Stimulated activated memory B cell treated with anti-CD40 and anti-IgM and Interleukin-4, amounts not matched to agents 10 μg/mL and 1 μg/mL and 100 μg/mL, for 72 hours (primary cell): ENCODE results near the gene C19orf18.
"Not testable (repeated sequence)": the region's sequence is repeated elsewhere in the genome, so short reads cannot be mapped to it uniquely, and the experiment has no call there.

ENCODE experiments used
- ATAC-seq: fragments of 150-1000 bp; cut with Tn5 transposase; 2 replicates; pipeline ENCODE4 v1.10.0; 2021
- H3K27ac Mint-ChIP-seq: one replicate; pipeline ENCODE4 v1.8.0; 2022; ENCODE audit warnings: mild to moderate bottlenecking, mixed read lengths
- H3K27me3 Mint-ChIP-seq: one replicate; pipeline ENCODE4 v1.8.0; 2022; ENCODE audit warnings: mixed read lengths
- H3K36me3 Mint-ChIP-seq: one replicate; pipeline ENCODE4 v1.8.0; 2022; ENCODE audit warnings: mixed read lengths
- H3K4me1 Mint-ChIP-seq: one replicate; pipeline ENCODE4 v1.8.0; 2022; ENCODE audit warnings: mixed read lengths
- H3K4me3 Mint-ChIP-seq: one replicate; pipeline ENCODE4 v1.8.0; 2022; ENCODE audit warnings: mild to moderate bottlenecking, moderate library complexity, mixed read lengths
- H3K9me3 Mint-ChIP-seq: one replicate; pipeline ENCODE4 v1.8.0; 2022; ENCODE audit warnings: mixed read lengths

C19orf18 gene

DNA sequence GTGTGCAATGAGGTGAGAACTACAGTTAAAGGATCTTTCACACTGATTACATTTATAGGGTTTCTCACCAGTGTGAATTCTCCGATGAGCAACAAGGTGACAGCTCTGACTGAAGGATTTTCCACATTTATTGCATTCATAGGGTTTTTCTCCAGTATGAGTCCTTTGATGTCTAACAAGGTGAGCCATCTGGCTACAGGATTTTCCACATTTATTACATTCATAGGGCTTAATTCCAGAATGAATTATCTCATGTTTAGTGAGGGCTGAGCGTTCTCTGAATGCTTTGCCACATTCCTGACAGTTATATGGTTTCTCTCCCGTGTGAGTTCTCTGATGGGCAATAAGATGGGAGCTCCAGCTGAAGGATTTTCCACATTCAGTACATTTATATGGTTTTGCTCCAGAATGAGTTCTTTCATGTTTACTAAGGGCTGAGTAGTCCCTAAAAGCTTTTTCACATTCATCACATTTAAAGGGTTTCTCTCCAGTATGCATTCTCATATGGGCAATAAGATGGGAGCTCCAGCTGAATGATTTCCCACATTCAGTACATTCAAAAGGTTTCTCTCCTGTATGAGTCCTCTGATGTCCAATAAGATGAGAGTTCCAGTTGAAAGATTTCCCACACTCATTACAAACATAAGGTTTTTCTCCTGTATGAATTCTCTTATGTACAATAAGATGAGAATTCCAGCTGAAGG lies 4.4 kb upstream of the C19orf18 start:
- Mint-ChIP-seq H3K36me3 (peaks cover 97% of the 10 kb centered on the region), H3K4me3 (no peak overlapping the region), H3K4me1 (no peaks in the 10 kb centered on the region), H3K27ac (no peak overlapping the region), H3K9me3 (peaks cover 46% of the 10 kb centered on the region), H3K27me3 (no peaks in the 10 kb centered on the region)
- ATAC-seq, result no peak

DNA sequence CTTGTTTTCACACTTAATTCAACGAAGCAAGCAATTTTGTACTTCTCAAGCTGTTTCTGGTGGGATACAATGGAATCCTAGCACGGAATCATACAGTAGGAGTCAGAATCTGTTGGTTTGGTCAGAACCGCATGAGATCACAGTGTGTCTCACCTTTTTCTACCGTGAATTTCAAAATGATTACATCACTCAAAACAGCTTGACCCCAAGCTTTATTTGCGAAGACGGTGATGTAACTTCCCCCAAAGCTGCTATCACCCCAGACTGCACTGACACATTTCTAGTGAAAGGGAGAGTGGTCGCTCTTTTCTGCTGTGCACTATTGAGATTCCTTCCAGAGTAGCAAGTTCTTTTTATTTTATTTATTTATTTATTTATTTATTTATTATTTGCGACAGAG lies 9.6 kb downstream of the C19orf18 start:
- H3K27ac Mint-ChIP-seq, result no peak overlapping the region
- peaks cover 19% of the 10 kb centered on the region for H3K9me3 Mint-ChIP-seq
- no peak for ATAC-seq
- no peaks in the 10 kb centered on the region for H3K4me1 Mint-ChIP-seq
- no peaks in the 10 kb centered on the region for H3K27me3 Mint-ChIP-seq
- no peak overlapping the region for H3K4me3 Mint-ChIP-seq
- peaks cover 46% of the 10 kb centered on the region for H3K36me3 Mint-ChIP-seq

DNA sequence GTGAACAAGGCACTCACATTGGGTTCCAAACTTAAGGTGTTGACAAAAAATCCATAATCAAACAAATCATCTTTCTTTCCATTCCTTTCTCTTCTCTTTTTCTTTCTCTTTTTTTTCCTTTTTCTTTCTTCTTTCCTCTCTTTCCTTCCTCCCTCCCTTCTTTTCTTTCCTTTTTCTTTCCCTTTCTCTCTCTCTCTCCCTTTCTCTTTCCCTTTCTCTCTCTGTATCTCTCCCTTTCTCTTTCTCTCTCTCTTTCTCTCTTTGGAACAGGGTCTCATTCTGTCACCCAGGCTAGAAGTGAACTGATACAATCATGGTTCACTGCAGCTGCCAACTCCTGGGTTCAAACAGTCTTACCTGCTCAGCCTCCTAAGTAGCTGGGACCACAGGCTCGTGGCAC lies 12.5 kb downstream of the C19orf18 start:
- no peaks in the 10 kb centered on the region for H3K4me1 Mint-ChIP-seq
- H3K36me3 Mint-ChIP-seq, result peaks cover 43% of the 10 kb centered on the region
- no peak overlapping the region for H3K27ac Mint-ChIP-seq
- H3K27me3 Mint-ChIP-seq, result no peaks in the 10 kb centered on the region
- no peak for ATAC-seq
- no peak overlapping the region for H3K4me3 Mint-ChIP-seq
- H3K9me3 Mint-ChIP-seq, result peaks cover 13% of the 10 kb centered on the region

DNA sequence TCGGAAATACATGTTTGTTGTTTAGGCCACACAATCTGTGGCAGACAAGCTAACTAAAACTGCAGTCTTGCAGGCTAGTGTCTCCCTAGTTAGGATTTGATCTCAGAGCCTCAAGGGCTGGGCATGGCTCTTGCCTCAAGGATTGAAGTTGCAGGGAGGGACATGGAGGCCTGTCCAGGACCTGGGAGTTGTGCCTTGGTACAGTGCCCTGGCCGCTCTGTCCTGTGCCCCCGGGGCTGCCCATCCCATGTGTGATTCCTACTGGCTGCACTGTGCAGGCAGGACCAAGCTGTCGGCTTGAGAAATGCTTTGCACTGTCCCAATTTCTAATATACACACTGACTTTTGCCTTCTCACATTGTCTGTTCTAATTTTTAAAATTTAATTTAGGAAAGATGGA lies 19.3 kb downstream of the C19orf18 start:
- Mint-ChIP-seq H3K4me1 (no peaks in the 10 kb centered on the region), H3K27me3 (no peaks in the 10 kb centered on the region), H3K36me3 (peaks cover 23% of the 10 kb centered on the region), H3K27ac (no peak overlapping the region), H3K4me3 (no peak overlapping the region), H3K9me3 (peaks cover 19% of the 10 kb centered on the region)
- ATAC-seq, result no peak

DNA sequence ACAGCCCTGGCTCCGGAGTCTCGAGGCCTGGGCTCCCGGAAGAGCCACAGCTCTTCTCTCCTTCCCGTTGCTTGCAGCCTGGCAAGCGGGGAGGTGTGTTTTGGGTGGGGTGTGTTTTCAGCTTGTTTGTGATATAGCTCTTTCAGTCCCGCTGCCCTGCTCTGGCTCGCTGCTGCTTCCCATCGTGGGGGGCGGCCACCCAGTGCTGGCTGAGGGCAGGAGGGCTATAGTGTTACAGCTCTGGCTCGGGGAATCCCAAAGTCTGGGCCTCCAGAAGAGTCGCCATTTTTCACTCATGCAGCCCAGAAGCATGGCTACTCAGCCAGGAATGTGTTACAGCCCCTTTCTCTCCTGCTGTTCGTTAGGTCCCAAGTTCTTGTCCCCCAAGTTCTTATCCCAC lies 24.6 kb downstream of the C19orf18 start:
- Mint-ChIP-seq H3K27ac (no peak overlapping the region), H3K36me3 (peaks cover 19% of the 10 kb centered on the region), H3K4me1 (peaks cover 20% of the 10 kb centered on the region), H3K9me3 (peaks cover 21% of the 10 kb centered on the region), H3K4me3 (no peak overlapping the region), H3K27me3 (no peaks in the 10 kb centered on the region)
- ATAC-seq, result no peak

DNA sequence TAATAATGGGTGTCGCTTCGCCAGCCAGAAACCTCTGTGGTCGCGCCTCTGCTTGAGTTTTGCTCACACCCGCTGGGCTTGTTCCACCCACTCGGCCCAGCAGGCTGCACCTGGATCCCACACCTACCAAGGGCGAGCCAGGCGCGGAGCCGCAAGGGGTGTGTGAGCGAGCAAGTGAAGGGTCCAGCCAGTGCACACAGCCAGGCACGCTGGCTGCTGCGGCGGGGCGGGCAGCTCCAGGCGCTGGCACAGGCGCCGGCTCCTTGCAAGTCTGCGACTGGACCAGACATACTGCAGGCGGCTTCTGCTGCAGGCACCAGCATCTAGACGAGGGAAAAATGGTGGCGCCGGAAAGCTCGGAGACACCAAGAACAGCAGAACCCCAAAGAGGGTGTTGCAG lies 25.0 kb downstream of the C19orf18 start:
- Mint-ChIP-seq H3K36me3 (peaks cover 23% of the 10 kb centered on the region), H3K4me3 (no peak overlapping the region), H3K4me1 (peaks cover 24% of the 10 kb centered on the region), H3K27ac (no peak overlapping the region), H3K27me3 (no peaks in the 10 kb centered on the region), H3K9me3 (peaks cover 22% of the 10 kb centered on the region)
- ATAC-seq, result no peak

DNA sequence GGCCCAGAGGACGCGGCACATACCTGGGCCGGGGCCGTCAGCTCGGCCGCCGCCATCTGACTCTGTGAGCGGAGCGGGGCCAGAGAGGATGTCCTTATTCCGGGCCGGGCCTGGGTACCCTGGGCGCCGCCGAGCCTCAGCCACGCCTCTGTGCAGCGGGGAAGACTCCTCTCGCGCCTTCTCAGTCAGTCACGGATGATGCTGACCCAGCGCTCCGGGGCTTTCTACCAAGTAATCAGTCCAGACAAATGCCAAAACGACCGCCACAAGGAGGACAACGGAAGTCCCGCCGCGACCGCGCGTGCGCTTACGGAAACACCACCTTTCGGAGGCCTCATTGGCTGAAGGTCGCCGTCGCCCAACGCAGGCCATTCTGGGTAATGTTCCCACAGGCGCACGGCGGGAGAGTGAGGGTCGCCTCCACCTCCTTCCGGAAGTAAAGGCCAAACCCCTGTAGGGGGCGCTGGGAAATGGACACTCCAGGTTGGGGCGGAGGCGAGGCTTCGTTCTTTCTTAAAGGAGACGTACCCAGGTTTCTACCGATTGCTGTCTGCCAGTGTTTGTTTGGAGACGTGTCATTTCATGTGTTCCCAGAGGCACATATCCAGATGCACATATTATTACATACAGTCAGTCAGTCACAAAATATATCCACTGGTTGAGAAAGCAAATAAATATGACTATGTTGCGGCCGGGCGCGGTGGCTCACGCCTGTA lies 26.8 kb downstream of the C19orf18 start, which contains the start of gene ZNF256:
TSS of gene ZNF256 (minus strand) at position 288 of the 716 bp plus-strand sequence. CDS start at position 56, 232 bp downstream.
- peaks cover 40% of the 10 kb centered on the region for H3K36me3 Mint-ChIP-seq
- H3K9me3 Mint-ChIP-seq, result peaks cover 34% of the 10 kb centered on the region
- H3K4me1 Mint-ChIP-seq, result peaks cover 34% of the 10 kb centered on the region
- ATAC-seq, result peak; percentile 99
- H3K4me3 Mint-ChIP-seq, result peak within 1 kb of the TSS; percentile 93
- H3K27ac Mint-ChIP-seq, result peak within 1 kb of the TSS; percentile 92
- no peaks in the 10 kb centered on the region for H3K27me3 Mint-ChIP-seq

DNA sequence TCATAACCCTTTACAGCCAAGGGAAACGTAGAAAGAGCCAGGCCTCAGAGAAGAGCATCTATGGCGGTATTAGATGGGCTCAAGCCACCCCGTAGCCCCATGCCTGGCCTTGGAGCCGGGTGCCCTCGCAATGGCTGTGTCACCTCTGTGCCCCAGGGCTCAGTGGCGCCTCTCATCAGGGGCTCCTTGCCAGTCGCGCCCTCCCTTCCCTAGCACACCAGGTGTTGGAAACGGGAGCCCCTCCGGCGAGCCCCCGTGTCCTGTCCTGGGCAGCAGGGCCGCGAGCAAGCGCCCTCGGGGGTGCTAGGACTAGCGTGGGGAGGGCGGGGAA lies 27.3 kb downstream of the C19orf18 start:
- Mint-ChIP-seq H3K9me3 (peaks cover 39% of the 10 kb centered on the region), H3K27me3 (no peaks in the 10 kb centered on the region), H3K4me1 (peaks cover 34% of the 10 kb centered on the region), H3K4me3 (peak overlapping the region; percentile 93), H3K36me3 (peaks cover 45% of the 10 kb centered on the region), H3K27ac (peak overlapping the region; percentile 92)
- no peak for ATAC-seq

DNA sequence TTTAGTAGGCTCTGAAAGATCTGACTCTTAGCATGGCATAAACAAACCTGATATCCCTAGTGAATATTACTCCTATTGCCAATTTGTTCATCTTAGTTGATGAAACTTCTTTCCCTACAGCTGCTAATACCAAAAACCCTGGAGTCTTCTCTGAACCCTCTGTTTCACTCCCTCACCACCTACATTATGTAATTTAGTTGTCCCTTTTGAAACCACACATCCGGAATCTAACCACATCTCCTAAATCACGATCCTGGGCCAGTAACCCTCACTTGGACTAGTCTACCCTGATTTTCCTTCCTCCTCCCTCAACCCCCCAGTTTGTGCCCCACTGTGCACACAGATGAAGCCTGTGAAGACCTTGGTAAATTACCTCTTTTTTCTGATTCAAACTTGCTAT lies 28.0 kb downstream of the C19orf18 start:
- Mint-ChIP-seq H3K27ac (peak overlapping the region; percentile 92), H3K9me3 (peaks cover 44% of the 10 kb centered on the region), H3K4me3 (peak overlapping the region; percentile 93), H3K36me3 (peaks cover 53% of the 10 kb centered on the region), H3K27me3 (no peaks in the 10 kb centered on the region), H3K4me1 (peaks cover 34% of the 10 kb centered on the region)
- ATAC-seq, result no peak

DNA sequence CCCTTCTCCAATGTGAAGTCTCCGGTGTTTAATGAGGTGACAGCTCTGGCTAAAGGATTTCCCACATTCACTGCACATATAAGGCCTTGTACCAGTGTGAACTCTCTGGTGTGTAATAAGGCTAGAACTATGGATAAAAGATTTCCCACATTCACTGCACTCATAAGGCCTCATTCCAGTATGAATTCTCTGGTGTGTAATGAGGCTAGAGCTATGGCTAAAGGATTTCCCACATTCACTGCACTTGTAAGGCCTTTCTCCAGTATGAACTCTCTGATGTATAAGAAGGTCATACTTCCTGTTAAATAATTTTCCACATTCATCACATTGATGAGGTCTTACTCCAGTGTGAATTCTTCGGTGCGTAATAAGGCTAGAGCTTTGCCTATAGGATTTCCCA lies 32.7 kb downstream of the C19orf18 start:
- peaks cover 31% of the 10 kb centered on the region for H3K4me1 Mint-ChIP-seq
- H3K36me3 Mint-ChIP-seq, result peaks cover 96% of the 10 kb centered on the region
- H3K9me3 Mint-ChIP-seq, result peaks cover 47% of the 10 kb centered on the region
- H3K27ac Mint-ChIP-seq, result no peak overlapping the region
- no peak for ATAC-seq
- no peaks in the 10 kb centered on the region for H3K27me3 Mint-ChIP-seq
- H3K4me3 Mint-ChIP-seq, result no peak overlapping the region

DNA sequence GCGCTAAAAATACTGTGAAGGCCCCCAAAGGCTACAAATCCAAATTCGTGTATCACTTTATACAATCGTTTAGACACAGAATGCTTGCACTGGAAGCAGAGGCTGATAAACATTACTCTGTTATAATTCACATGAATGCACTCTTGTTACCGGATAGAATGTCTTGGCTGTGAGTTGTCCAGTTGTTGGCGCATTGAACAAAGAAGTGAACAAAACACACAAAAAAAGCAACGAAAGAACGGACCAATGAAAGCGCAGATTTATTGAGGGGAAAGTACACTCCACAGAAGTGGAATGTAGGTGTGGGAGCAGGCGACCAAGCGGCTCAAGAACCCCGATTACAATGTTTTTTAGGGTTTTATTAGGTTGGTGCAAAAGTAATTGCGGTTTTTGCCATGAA lies 38.6 kb downstream of the C19orf18 start:
- H3K4me3 Mint-ChIP-seq, result no peak overlapping the region
- H3K4me1 Mint-ChIP-seq, result peaks cover 19% of the 10 kb centered on the region
- no peak for ATAC-seq
- H3K27me3 Mint-ChIP-seq, result no peaks in the 10 kb centered on the region
- peaks cover 18% of the 10 kb centered on the region for H3K9me3 Mint-ChIP-seq
- H3K27ac Mint-ChIP-seq, result peak overlapping the region; percentile 96
- peaks cover 87% of the 10 kb centered on the region for H3K36me3 Mint-ChIP-seq

DNA sequence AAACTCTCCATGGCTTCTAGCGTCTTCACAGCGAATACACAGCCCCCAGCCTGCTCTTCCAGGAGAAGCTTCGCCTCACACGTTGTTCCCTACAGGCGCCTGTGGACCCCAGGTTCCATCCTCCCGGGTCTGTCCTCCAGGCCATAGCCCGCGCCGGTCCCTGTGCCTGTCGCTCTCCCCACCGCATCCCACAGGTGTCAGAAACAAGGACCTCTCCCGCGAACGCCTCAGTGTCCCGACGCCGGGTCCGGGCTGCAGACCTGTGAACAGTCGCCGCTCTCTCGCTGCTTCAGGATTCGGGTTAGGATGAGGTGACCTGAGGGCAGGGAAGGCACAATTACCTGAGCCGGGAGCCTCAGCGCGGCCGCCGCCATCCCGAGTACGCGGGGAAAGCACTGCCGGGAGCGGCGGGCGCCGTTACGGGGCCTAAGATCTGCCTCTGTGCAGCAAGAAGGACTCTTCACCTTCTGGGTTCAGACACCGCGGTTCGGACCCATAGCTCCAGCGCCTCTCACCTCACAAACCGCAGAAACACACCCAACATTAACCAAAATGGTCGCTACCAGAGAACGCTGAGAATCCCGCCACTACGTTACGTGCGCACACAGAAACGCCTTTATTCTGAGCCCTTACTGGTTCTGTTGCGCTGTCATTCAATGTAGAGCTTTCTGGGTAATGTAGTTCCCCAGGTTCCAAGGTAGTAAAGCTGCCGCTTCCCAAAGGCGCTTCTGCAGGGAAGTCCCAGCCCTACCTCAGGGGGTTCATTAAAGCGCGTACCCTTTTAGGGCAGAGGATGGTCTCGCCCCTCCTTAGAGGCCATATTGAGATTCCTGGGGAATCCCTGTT lies 39.3 kb downstream of the C19orf18 start, which contains the start of gene ZNF418:
TSS of gene ZNF418 (minus strand) at position 583 of the 846 bp plus-strand sequence. CDS start 1,580 bp downstream, outside the sequence.
- peak within 1 kb of the TSS; percentile 97 for H3K4me3 Mint-ChIP-seq
- peak within 1 kb of the TSS; percentile 96 for H3K27ac Mint-ChIP-seq
- ATAC-seq, result peak; percentile 99
- peaks cover 19% of the 10 kb centered on the region for H3K9me3 Mint-ChIP-seq
- peaks cover 19% of the 10 kb centered on the region for H3K4me1 Mint-ChIP-seq
- no peaks in the 10 kb centered on the region for H3K27me3 Mint-ChIP-seq
- peaks cover 88% of the 10 kb centered on the region for H3K36me3 Mint-ChIP-seq

DNA sequence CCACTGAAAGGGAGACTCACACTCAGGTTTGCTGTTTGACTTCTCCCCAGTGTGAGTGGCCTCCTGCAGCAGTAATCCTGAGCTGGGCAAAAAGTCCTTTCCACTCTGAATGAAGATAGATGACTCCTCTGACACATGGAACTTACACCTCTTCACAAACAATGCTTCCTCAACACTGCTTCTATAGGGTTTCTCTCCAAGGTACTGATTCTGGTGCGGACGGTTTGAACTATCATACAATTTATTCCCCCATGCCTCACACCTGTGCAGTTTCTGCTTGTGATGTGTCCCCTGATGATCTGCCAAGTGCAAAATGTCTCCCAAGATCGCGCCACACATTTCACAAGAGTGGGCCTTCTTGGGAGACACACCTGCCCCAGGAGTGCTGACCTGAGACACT lies 46.7 kb downstream of the C19orf18 start:
- Mint-ChIP-seq H3K4me3 (no peak overlapping the region), H3K27me3 (no peaks in the 10 kb centered on the region), H3K27ac (no peak overlapping the region), H3K36me3 (peaks cover 82% of the 10 kb centered on the region), H3K9me3 (peaks cover 22% of the 10 kb centered on the region), H3K4me1 (peaks cover under 1% of the 10 kb centered on the region)
- ATAC-seq, result no peak

DNA sequence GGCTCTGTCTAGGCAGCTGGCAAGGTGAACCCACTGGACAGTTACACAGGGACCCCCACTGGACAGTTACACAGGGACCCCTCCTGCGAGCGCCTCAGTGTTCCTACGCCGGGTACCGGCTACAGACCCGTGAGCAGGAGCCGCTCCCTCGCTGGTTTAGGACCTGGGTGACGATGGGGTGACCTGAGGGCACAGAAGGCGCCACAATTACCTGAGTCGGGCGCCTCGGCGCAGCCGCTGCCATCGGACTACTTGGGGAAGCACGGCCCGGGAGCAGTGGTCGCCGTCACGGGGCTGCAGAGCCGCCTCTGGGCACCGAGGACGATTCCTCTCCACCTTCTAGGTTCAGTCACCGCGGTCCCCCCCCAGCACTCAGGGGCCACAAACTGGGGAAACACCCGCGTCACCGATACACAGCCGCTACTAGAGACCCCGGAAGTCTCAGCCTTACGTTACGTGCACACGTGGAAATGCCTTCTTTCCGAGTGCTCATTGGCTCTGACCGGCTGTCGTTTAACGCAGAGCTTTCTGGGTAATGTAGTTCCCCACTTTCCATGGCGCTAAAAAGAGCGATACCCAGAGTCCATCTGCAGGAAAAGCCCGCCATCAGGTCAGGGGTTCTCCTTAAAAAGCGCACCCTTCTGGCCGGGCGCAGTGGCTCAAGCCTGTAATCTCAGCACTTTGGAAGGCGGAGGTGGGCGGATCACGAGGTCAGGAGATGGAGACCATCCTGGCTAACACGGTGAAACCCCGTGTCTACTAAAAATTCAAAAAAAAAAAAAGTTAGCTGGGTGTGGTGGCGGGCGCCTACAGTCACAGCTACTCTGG lies 58.0 kb downstream of the C19orf18 start, which contains the start of gene ZNF417:
TSS of gene ZNF417 (minus strand) at position 425 of the 828 bp plus-strand sequence. CDS start at position 244, 181 bp downstream.
- not testable (repeated sequence) for H3K9me3 Mint-ChIP-seq, H3K27me3 Mint-ChIP-seq
- Mint-ChIP-seq H3K36me3 (peaks cover 70% of the 10 kb centered on the region), H3K4me3 (peak within 1 kb of the TSS; percentile 86), H3K4me1 (peaks cover 44% of the 10 kb centered on the region), H3K27ac (peak within 1 kb of the TSS; percentile 96)
- ATAC-seq, result peak; percentile 100
